T47D (cell line): Measurements from ENCODE around the gene UQCR10.

Experiments
- DNase-seq, 2 experiments: peaks; one replicate each; pipeline versions ENCODE4 v3.0.0 to v3.0.0-alpha.2; 2011 to 2012; ENCODE audit warnings: low read depth in 1 of 2, low spot score in 1 of 2
- JUND ChIP-seq: IDR thresholded peaks from 2 replicates; pipeline ENCODE4 v1.6.1; 2012; ENCODE audit warnings: low read depth
- in situ Hi-C: cut with HindIII; loops from 2 replicates; pipeline ENCODE4 v1.10.0; 2016; ENCODE audit warnings: low sequenced_read_pairs, low pct_unique_long_range_greater_than_20kb

Gene UQCR10

DNA sequence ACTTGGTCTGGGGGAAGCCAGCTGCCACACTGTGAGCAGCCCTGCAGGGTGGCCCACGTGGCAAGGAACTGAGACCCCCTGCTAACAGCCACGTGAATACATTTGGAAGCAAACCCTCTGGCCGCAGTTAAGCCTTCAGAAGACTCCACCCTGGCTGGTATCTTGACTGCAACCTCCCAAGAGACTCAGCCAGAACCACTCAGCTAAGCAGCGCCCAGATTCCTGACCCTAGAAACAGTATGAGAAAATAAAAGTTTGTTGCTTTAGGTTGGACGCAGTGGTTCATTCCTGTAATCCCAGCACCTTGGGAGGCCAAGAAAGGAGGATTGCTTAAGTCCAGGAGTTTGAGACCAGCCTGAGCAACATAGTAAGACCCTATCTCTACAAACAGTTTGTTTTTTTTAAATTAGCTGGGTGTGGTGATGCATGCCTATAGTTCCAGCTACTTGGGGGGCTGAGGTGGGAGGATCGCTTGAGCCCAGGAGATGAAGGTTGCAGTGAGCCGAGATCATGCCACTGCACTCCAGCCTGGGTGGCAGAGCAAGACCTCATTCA, 9.0 kb upstream of the UQCR10 start:
- TF ChIP-seq JUND: no peak
- DNase-seq: no peak
- in situ Hi-C loops: no loop called here

DNA sequence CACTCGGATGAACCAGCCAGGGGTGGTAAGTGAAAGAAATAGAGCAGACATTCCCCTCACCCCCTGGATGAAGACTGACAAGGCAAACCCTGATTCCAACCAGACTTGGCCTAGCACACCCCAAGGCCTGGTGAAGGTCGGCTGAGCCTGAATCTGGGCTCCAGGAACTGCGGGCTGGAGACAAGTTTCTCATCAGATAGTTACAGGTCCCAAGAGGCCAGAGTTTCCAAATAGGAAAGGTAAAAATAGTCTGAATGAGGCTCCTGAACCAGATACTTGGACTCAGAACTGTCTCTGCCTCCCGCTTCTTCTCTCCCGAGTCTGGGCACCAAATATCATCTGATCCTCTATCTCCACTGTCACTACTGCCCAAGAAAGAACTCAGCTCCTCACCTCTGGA, 8.2 kb upstream of the UQCR10 start:
- TF ChIP-seq JUND: no peak
- no peak for DNase-seq
- in situ Hi-C loops: no loop called here

DNA sequence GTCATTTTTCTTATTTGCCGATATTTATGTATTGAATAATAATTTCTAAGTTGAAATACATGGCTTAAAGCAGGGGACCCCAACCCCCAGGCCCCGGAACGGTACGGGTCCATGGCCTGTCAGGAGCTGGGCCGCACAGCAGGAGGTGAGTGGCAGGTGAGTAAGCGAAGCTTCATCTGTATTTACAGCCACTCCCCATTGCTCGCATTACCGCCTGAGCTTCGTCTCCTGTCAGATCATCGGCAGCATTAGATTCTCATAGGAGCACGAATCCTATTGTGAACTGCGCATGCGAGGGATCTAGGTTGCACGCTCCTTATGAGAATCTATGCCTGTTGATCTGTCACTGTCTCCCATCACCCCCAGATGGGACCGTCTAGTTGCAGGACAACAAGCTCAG, 4.9 kb upstream of the UQCR10 start:
- TF ChIP-seq JUND: no peak
- in situ Hi-C loops: no loop called here
- no peak for DNase-seq

DNA sequence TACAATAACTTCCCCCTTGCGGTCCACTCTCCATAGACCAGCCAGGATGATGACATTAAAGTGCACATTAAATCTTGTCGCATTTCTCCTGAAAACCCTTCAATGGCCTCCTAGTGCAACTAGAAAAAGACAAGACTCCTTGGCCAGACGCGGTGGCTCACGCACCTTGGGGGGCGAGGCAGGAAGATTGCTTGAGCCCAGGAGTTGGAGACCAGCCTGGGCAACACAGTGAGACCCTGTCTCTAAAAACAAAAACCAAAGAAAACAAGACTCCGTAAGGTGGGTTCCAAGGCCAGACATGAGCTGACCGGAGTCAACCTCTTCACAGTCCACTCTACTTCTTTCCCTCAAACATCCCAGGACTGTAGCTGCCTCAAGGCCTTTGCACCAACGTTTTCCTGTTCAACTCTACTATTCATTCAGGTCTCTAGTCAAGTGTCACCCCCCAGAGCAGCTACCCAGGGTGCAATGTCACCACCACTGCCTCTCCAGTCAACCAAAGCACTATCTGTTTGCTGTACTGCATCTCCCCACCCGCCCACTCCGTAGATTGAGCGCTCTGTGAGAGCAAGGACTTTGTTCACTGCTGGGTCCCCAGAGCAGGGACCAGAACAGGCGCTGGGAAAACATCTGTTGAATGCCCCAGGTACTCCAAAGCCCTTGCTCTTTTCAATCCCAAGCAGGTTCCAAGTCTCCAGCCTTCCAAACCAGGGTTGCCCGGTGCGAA, 1.1 kb upstream of the UQCR10 start:
- DNase-seq: no peak
- in situ Hi-C loops: no loop called here
- TF ChIP-seq JUND: no peak

DNA sequence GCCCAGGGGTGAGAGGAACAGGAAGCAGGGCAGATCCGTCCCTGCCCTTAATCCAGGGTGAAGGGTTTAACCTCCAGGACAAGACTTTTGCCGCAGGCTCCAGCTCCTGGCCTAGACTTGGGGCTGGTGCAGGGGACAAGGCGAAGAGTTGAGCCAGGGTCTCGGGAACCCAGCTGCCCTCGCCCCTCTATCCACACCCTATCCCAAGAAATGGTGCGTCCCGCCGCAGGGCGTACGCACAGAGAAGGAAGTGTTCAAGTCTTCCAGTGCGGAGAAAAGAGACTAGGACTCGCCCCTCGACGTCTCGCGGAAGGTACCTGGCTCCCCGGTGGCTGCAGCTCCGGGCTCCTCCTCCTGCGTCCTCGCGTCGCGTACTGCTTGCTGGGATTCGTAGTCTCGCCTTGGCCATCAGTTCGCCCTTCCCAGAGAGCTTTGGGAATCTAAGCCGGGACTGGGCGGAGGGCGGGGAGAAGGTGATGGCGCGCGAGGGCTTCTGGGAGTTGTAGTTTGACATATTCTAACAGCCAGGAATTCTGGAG, 468 bp upstream of the UQCR10 start, which contains the start of gene ZMAT5:
ZMAT5 (minus strand) TSS at position 376 of the 539 bp plus-strand sequence. CDS start 18,463 bp downstream, outside the sequence.
- DNase-seq: peak; percentile 88 to 97
- in situ Hi-C loops: no loop called here
- TF ChIP-seq JUND: no peak

DNA sequence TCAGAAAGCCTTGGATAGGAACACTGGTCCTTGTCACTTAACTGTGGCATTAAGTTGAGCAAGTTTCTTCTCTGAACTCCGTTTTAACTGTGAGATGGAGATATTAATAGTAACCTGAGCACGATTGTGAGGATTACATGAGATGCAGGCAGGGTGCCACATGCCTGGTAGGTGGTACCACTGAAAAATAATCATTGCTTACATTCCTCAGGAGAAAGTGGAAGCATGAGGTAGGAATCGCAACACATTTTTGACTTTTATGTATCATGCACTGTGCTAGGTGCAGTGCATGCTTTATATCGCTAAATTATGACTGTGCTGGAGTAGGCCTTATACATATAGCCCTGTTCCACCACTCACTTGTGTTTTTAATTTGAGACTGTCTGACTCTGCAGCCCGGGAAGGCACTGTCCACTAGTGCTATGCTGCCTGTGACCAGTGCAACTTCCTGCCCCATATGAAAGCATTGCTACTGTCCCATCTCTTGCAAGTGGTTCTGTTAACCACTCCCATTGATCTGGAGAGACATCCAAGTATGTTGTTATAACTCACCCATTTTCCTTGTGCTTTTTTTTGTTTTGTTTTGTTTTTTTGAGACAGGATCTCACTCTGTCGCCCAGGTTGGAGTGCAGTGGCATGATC, 1.0 kb downstream of the UQCR10 start:
- in situ Hi-C loops: no loop called here
- DNase-seq: no peak
- TF ChIP-seq JUND: no peak

DNA sequence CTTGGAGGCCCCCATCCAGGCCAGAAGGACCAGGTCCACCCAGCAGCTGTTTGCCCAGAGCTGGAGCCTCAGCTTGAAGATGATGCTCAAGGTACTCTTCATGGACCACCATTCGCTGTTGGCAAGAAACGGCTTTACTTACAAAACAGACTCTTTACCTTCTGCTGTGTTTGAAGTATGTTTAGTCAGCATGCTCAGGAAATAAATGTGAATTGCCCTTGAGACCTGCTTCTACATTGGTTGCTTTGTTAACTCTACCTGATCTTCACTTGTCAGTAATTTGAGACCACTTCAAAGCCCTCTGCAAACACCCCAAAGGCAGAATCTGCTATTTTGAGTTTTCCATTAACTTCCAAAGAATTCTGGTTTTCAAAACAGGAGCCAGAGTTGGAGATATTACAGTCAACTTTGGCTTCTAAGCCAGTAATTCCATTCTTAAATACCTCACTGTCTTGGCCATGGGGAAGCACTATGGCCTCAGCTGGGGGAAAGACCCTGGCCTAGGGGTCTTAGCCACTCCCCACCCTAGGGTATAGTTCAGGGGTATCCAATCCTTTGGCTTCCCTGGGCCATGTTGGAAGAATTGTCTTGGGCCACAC, 2.7 kb downstream of the UQCR10 start:
- no peak for DNase-seq
- in situ Hi-C loops: no loop called here
- TF ChIP-seq JUND: no peak

DNA sequence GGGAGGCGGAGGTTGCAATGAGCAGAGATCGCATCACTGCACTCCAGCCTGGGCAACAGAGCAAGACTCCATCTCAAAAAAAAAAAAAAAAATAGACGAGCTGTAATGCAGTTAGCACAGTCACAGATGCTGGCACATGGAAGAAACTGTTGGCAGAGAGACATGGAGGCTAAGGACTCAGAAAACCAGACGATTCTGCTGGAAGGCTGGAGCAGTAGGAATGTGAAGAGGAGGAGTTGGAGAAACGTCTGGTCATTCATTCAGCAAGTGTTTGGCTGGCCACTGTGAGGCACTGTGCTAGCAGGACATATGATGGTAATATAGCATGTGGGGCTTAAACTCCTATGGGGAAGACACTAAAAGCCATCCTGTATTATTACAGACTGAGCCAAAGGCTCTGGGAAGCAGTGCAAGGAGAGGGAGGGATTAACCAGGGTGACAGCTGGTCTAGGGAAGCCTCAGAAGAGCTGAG, 5.0 kb downstream of the UQCR10 start:
- in situ Hi-C loops: no loop called here
- TF ChIP-seq JUND: no peak
- peak in 1 of 2 experiments; percentile 72 for DNase-seq

DNA sequence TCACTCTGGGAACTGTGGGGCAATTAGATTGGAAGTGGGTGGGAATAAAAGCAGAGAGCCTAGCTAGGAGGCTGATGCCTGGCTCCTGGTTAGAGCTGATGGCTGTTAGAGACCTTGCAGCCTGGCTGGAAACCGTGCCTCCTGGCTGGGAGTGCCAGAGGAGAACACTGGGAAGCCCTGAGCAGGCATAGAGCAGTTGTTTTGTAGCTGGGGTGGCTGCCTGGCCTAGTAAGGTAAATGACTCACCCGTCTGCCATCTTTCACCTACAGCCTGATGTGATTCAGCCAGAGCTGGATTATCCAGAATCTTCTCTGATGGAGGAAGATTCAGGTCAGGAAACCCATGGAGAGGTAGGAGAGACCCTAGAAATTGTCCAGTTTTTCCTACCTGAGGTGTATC, 6.1 kb downstream of the UQCR10 start:
- in situ Hi-C loops: no loop called here

DNA sequence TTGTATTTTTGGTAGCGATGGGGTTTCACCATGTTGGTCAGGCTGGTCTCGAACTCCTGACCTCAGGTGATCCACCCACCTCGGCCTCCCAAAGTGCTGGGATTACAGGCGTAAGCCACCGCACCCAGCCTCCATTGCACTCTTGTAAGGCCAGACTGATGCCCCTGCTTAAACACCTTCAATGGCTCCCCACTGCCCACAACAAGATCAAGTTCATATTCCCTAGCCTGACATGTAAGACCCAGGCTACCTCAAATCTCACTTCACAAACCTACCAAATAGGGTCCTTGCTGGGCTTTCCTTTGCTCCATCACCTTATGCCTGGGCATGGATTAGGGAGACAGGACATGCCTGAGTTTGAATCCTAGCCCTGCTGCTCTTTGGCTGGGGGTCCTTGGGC, 13.1 kb downstream of the UQCR10 start:
- no peak for TF ChIP-seq JUND
- no peak for DNase-seq
- in situ Hi-C loops: no loop called here

More for the DNA sequence above, 6.1 kb downstream of the UQCR10 start:
- DNase-seq: no peak
- TF ChIP-seq JUND: no peak

DNA sequence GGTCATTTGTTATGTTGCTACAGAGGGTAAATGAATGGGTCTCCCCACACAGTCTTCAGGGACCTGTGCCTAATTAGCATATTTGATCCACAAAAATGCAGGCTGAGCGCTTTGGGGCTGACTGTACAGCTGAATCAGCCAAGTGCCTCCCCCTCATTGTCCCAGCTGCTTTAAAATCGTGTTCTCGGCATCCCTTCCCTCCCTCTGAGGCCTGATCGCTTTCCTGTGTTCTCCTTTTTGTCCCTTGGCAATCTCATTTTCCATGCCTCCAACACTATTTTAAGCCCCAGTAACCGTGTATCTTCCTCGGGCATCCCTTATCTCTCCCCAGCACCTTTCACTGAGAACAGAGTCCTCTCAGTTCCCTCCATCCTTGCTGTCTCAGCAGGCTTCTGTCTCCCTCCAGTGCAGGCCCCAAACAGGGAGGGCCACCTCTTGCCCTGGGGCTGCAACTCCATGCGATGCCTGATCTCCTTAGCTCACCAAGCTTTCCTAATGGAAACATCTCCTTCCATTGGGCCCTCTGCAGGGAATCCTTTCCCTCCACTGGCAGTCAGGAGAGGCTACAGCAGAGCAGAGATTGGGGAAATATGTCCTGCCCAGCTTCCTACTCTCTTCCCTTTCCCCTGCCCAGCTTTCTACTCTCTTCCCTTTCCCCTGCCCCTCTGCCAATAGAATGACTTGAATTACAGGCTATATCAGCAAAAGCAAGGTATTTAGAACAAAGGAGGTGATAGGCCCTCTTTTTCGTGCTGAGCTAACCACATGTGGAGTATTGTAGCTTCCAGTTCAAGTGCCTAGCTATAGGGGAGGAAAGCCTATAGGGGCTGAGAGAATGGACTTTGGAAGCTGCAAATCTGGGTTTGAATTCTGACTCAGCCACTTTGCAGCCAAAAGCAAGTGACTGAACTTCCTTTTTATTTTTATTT, 13.8 kb downstream of the UQCR10 start:
- in situ Hi-C loops: no loop called here
- TF ChIP-seq JUND: no peak
- no peak for DNase-seq
